ENCODE results near the gene LRRC3C.

Gene LRRC3C

DNA sequence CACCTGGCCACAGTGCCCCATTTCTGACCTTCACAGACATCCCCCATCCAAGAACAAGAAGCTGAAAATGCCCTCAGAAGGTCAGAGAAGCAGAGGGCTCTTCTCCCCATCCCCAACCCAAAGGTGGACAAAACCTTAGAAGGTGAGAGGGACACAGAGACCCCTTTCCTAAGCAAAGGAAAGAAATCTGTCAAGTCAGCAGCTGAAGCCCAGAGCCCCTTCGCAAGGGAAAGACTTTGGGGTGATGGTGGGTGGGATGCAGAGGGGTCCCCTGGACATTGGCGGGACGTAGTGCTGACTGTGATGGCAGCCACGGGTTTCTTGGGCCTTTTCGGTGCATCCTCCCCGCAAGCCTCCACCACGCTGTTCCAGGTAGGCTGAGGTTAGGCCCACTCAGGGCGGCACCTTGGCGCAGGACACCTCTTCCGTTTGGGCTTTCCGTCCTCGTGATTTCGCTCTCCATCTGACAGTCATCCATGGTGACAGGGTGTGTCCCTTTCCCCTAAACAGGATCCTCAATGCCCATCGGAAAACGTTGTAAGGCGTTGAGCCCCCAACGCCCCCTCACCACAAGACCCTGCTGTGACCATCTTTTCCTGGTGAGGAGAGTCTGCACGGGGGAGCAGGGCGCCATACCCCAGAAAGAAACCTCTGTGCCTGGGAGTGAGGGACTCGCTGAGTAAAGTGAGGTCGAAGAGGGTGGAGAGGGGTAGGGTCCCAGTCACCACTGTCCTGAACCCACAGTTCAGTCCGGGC lies 24.6 kb downstream of the LRRC3C start:
- no peak for DNase-seq

DNA sequence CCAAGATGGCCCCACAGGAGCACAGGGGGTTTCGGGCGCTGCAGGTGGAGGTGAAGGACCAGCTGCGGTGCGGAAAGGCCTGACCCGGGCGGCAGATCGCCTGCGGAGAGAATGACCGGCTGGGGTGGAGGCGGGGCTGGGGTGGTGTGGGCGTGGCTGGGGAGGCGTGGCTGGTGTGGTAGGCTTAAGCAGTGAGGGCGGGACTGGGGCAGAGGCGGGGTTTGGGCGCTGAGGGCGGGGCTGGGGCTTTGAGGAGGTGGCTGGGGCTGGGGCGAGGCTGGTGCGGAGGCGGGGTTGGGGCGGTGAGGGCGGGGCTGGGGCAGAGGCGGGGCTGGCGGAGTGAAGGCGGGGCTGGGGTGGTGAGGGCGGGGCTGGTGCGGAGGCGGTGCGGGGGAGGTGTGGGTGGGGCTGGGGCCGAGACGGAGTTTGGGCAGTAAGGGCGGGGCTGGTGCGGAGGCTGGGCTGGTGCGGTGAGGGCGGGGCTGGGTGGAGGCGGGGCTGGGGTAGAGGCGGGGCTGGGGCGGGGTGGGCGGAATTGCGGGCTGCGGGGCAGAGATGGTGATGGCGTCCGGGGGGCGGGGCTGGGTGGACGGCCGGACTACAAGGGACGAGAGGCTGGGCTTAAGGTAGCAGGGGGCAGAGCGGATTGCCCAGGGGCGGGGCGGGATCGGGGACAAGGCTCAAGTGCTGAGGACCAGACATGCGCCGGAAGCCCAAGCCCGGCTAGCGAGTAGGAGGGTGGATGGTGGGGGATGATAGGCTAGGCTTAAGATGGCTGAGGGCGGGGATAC lies 25.3 kb downstream of the LRRC3C start:
- DNase-seq = peak; percentile 71

- no peak for DNase-seq
Measured at GRCh38 chr17:39953471-39953888, 25.9 kb downstream of the LRRC3C start.

GRCh38 chr17:39954876-39955275 lies 27.3 kb downstream of the LRRC3C start:
- no peak for DNase-seq

GRCh38 chr17:39955726-39956225 lies 28.2 kb downstream of the LRRC3C start:
- DNase-seq = no peak

DNA sequence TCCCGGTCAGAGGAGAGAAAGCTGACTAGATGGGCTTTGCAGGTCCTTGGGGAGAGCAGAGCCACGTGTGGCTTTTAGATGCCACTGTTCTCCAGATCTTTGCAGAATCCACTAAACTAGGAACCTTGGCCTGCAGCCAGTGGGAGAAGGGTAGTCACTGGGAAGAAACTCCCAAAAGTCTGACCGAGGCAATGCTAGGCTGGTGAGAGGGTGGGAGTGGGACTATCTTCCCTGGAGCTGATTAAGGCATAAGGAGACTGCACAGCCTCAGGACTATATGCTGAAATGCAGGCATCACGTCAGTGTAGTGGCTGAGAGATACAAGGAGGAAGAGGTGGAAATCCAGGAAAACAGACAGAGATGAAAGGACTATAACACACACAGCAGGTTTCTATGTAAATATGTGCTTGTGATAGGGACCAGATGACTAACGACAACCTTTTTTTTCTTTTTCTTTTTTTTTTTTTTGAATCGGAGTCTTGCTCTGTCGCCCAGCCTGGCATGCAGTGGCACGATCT lies 33.1 kb downstream of the LRRC3C start:
- DNase-seq = no peak

DNA sequence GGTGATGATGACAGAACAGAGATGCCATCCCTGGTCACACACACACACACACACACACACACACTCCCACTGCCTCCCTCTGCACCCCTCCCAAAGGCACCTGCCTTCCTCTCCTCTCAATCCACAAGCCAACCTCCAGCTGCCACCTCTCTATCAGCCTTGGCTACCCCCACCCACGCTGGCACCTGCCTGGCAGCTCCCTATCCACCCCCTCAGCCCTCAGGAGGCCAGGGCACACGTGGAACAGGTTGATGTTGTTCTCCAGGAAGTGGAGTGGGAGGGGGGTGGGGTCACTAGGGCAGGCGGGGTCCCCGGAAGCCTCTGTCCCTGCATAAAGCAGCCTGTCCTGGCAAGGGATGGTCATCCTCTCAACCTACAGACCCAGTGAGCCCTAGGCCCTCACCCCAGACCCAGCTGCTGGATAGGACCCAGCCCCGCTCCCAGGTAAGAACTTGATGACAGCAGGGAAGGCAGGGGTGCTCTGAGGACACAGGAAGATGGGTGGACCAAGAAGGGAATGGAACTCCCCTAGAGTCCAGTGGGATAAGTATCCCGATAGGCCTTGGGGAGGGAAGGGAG lies 35.2 kb downstream of the LRRC3C start, which contains the start of gene GSDMA:
Gene GSDMA, plus strand, starts transcription at position 363 of the 579 bp plus-strand sequence. CDS start 2,684 bp downstream, outside the sequence.
- DNase-seq = no peak

DNA sequence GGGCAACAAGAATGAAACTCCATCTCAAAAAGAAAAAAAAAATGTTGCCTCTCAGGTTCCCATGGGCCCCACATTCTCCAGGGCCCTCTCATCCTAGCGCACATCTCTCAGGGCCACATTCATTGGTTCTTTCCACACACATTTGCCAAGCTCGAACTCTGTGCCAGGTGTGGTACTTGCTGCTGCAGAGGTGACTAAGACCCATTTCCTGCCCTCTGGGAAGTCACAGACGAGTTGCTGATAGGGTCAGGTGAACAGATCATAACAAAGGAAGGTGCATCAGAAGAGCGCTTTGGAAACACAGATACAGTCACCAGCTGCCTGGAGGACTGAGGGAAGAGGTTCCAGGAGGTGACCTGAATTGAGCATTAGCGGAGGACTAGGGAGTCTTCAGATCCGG lies 36.3 kb downstream of the LRRC3C start:
- DNase-seq = no peak

DNA sequence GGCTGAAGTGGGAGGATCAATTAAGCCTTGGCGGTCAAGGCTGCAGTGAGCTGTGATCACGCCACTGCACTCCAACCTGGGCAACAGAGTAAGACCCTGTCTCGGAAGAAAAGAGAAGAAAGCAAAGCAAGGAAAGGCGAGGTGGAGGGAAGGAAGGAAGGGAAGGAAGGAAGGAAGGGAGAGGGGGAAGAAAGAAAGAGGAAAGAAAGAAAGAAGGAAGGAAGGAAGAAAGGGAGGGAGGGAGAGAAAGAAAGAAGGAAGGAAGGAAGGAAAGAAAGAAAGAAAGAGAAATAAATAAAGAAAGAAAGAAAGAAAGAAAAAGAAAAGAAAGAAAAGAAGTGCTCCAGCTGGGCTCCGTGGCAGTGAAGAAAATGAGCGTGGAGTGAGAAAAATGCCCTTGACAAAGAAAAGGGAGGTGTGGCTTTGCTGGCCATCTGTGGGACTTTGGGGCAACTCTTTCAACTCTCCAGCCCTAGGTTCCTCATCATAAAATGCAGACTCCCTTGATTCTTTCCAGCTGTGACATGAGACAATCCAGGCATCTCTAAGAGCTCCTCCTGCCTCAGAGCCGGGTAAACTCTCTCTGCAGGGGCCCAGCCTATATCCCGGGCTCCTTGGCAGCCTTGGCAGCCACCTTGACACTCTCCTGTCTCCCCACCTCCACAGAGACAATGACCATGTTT lies 37.6 kb downstream of the LRRC3C start:
- no peak for DNase-seq

GRCh38 chr17:39966771-39967170 lies 39.2 kb downstream of the LRRC3C start:
- DNase-seq = no peak

GRCh38 chr17:39968761-39969160 lies 41.2 kb downstream of the LRRC3C start:
- no peak for DNase-seq

DNA sequence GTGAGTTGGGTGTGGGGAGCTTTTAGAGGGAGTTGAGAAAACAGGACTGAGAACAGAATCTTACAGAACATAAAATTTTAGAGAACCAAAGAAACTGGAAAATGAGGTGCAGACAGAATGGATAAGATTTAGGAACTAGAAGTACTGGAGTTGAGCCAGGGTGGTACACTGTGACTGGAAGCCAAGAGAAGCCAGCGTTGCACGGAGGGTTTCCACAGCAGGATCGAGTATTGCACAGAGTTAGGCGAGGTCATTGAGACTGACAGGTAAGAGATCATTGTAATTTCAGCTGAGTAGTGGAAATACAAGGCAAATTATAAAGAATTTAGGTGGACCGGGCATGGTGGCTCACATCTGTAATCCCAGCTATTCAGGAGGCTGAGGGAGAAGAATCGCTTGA lies 41.8 kb downstream of the LRRC3C start:
- DNase-seq = no peak

GRCh38 chr17:39970157-39970692 lies 42.7 kb downstream of the LRRC3C start:
- no peak for DNase-seq

DNA sequence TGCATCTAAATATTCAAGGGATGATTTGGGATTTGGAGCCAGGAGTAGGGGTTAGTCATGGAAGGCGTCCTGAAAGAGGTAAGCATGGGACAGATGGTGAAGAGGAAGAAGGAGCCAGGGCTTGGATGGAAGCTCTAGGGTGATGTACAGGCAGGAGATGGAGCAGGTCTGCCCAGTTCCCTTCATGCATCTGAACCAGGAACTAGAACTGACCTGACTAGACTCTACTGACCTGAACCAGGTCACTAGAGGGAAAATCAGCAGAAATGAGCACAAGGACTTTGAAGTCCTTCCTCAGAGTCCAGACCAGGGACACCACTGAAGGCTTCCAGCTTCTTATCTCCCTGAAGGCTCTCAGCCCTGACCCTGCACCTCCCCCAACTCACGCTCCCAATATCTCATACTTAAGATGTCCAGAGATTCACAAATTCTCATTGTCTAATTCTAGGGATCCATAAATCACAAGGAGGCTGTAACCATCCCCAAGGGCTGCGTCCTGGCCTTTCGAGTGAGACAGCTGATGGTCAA lies 43.6 kb downstream of the LRRC3C start:
- DNase-seq = no peak

DNA sequence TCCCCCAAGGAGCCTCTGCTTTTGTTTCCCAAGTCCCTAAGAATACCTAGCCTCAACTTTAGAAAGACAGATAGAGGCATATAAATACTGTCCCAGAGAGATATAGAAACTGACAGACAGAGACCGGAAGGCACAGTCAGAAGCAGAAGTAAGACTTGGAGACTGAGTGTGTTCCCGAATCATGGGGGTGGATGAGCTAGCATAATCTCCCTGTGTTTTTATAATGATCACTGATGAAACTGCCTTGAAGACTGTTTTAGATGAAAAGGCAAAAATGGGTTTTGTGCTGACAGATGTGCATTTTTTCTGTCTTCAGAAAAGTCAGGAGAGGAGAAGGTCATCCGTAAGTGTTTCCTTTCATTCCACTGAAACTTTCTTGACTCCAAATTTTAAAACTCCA lies 44.7 kb downstream of the LRRC3C start:
- peak; percentile 65 for DNase-seq

GRCh38 chr17:39973496-39973895 lies 46.0 kb downstream of the LRRC3C start:
- DNase-seq = no peak

DNA sequence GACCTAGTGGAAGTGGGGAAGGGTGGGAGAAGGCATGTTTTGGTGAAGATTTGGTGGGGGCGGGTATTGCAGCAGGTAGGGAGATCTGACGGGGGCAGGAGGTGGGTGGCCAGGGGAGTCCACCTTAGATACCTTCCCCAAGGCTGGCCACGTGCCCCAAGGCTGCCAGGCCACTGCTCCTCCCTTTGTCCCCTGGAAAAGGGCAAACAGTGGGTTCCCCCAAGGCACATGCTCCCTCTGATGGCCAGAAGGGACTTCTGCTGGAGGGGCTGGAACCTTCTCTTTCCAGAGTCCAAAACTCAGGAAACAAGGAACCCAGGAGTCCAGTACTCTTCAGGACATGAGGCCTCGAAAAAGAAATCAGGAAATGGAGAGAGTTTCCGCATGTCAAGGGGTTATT lies 46.9 kb downstream of the LRRC3C start:
- no peak for DNase-seq

- no peak for DNase-seq
Measured at GRCh38 chr17:39975801-39976200, 48.3 kb downstream of the LRRC3C start.

GRCh38 chr17:39979016-39979670 lies 51.6 kb downstream of the LRRC3C start:
- no peak for DNase-seq

GRCh38 chr17:39979893-39980350 lies 52.4 kb downstream of the LRRC3C start:
- DNase-seq = peak; percentile 62

Measured in MV-4-11 (cell line).